Smooth muscle cell (in vitro differentiated cells): ENCODE data around the gene PRUNE2. TPM values are rescaled to one million over a fixed set of nuclear protein-coding genes. Genes with fewer than 3 reads are reported as not detected.
A peak's percentile ranks its signal among the peaks of the same experiment; 100 is the strongest.

ENCODE experiments used
- DNase-seq: peaks from one replicate; lab custom pipeline; 2025; ENCODE audit not compliant: unreplicated experiment; lab: John Stamatoyannopoulos, UW
- H2AFZ ChIP-seq: fragments of 200-600 bp; sonication (generic); 2 replicates; pipeline ENCODE4 v1.6.0; 2016; ENCODE audit warnings: antibody characterized with exemption, low read depth, mild to moderate bottlenecking
- H3F3A ChIP-seq: fragments of 200-600 bp; sonication (generic); 2 replicates; pipeline ENCODE4 v1.6.0; 2017; ENCODE audit warnings: antibody characterized with exemption, low read depth
- H3K27ac ChIP-seq: fragments of 200-600 bp; sonication (generic); 2 replicates; pipeline ENCODE4 v1.5.1; 2016; ENCODE audit warnings: low read depth, mild to moderate bottlenecking
- H3K27me3 ChIP-seq: fragments of 200-600 bp; sonication (generic); 2 replicates; pipeline ENCODE4 v1.6.1; 2016; ENCODE audit warnings: low read depth, mild to moderate bottlenecking
- H3K36me3 ChIP-seq: fragments of 200-600 bp; sonication (generic); 2 replicates; pipeline ENCODE4 v1.5.1; 2016; ENCODE audit warnings: low read depth
- H3K4me1 ChIP-seq: fragments of 200-600 bp; sonication (generic); 2 replicates; pipeline ENCODE4 v1.5.1; 2016; ENCODE audit warnings: low read depth
- H3K4me2 ChIP-seq: fragments of 200-600 bp; sonication (generic); 2 replicates; pipeline ENCODE4 v1.6.0; 2016; ENCODE audit warnings: mild to moderate bottlenecking
- H3K4me3 ChIP-seq: fragments of 200-600 bp; sonication (generic); 2 replicates; pipeline ENCODE4 v1.5.1; 2016; ENCODE audit warnings: mild to moderate bottlenecking
- H3K79me2 ChIP-seq: fragments of 200-600 bp; sonication (generic); 2 replicates; pipeline ENCODE4 v1.6.0; 2016; ENCODE audit warnings: low read depth, mild to moderate bottlenecking
- H3K9ac ChIP-seq: fragments of 200-600 bp; sonication (generic); 2 replicates; pipeline ENCODE4 v1.6.0; 2016; ENCODE audit warnings: low read depth
- H3K9me3 ChIP-seq: fragments of 200-600 bp; sonication (generic); replicated peaks from 2 replicates; pipeline ENCODE4 v1.5.1; 2016; ENCODE audit warnings: low read depth
- H4K20me1 ChIP-seq: fragments of 200-600 bp; sonication (generic); 2 replicates; pipeline ENCODE4 v1.6.0; 2016; ENCODE audit warnings: low read depth
- CTCF ChIP-seq: fragments of 200-600 bp; sonication (generic); IDR thresholded peaks from 2 replicates; pipeline ENCODE4 v1.5.1; 2017; ENCODE audit warnings: borderline replicate concordance, mild to moderate bottlenecking, antibody characterized with exemption; ENCODE audit not compliant: insufficient read depth, poor library complexity, severe bottlenecking
- WGBS: methylation state at CpG from one replicate; pipeline ENCODE4 v1.1.7; 2016; ENCODE audit warnings: low lambda C conversion rate; 5-methylcytosine and 5-hydroxymethylcytosine counted together
- polyA plus RNA-seq: library from polyadenylated mRNA; unstranded; fragments of >200 nt; fragmentation: Nextera tagmentation; extraction: Ambion mirVana; gene quantifications from 2 replicates; pipeline ENCODE4 v1.2.1, GENCODE V29; 2016
- total RNA-seq: library from RNA; depleted of rRNA; stranded (reverse); fragments of >200 nt; gene quantifications from 2 replicates; pipeline ENCODE4 v1.2.3, GENCODE V29; 2014

The PRUNE2 gene
- total and polyA plus RNA-seq, 2 experiments from 2014 or later = 0.79 to 1.9 TPM

- Histone ChIP-seq H3K27me3 (peaks cover 2% of the 10 kb centered on the region), H2AFZ (no peak overlapping the region), H4K20me1 (no peaks in the 10 kb centered on the region), H3K4me1 (peaks cover 17% of the 10 kb centered on the region), H3K9ac (no peak overlapping the region), H3K79me2 (no peaks in the 10 kb centered on the region), H3K9me3 (no peaks in the 10 kb centered on the region), H3K4me2 (no peak overlapping the region), H3K4me3 (peak overlapping the region; percentile 17), H3F3A (no peaks in the 10 kb centered on the region), H3K27ac (no peak overlapping the region), H3K36me3 (no peaks in the 10 kb centered on the region)
- TF ChIP-seq CTCF = no peak
- DNase-seq = no peak
- WGBS = 88% methylated on average over 7 of the region's 9 CpGs
These were observed 213.3 kb downstream of the PRUNE2 start for GRCh38 chr9:76692458-76693129.

GRCh38 chr9:76691517-76692313 lies 214.2 kb downstream of the PRUNE2 start:
- WGBS = 55% methylated on average over 13 of the region's 13 CpGs
- peaks cover 17% of the 10 kb centered on the region for H3K4me1 ChIP-seq
- peak overlapping the region; percentile 17 for H3K4me3 ChIP-seq
- no peak for DNase-seq
- H3K4me2 ChIP-seq = no peak overlapping the region
- no peaks in the 10 kb centered on the region for H3K36me3 ChIP-seq
- H3K27me3 ChIP-seq = peaks cover 2% of the 10 kb centered on the region
- H3K79me2 ChIP-seq = no peaks in the 10 kb centered on the region
- H3K9ac ChIP-seq = no peak overlapping the region
- H4K20me1 ChIP-seq = no peaks in the 10 kb centered on the region
- H3F3A ChIP-seq = no peaks in the 10 kb centered on the region
- H3K27ac ChIP-seq = no peak overlapping the region
- no peaks in the 10 kb centered on the region for H3K9me3 ChIP-seq
- H2AFZ ChIP-seq = no peak overlapping the region
- no peak for TF ChIP-seq CTCF

- no peak overlapping the region for H3K27ac ChIP-seq
- H2AFZ ChIP-seq = no peak overlapping the region
- no peaks in the 10 kb centered on the region for H3K79me2 ChIP-seq
- H3K4me1 ChIP-seq = peaks cover 17% of the 10 kb centered on the region
- no peak overlapping the region for H3K9ac ChIP-seq
- no peak for TF ChIP-seq CTCF
- H3K4me2 ChIP-seq = no peak overlapping the region
- DNase-seq = no peak
- H3F3A ChIP-seq = no peaks in the 10 kb centered on the region
- H3K36me3 ChIP-seq = no peaks in the 10 kb centered on the region
- WGBS = 86% methylated on average over 5 of the region's 5 CpGs
- H3K27me3 ChIP-seq = peaks cover 2% of the 10 kb centered on the region
- H3K4me3 ChIP-seq = no peak overlapping the region
- H3K9me3 ChIP-seq = no peaks in the 10 kb centered on the region
- no peaks in the 10 kb centered on the region for H4K20me1 ChIP-seq
These were observed 214.9 kb downstream of the PRUNE2 start for GRCh38 chr9:76690973-76691370.
